Activated T-cell treated with anti-CD3 and anti-CD28 coated beads, Interleukin-2, amount 50 U/mL, for 1 hour (primary cell): ENCODE measurements around the gene BRD3OS.

Source experiments
- DNase-seq: peaks from one replicate; pipeline ENCODE4 v3.0.0-alpha.2; 2020

Gene BRD3OS

DNA sequence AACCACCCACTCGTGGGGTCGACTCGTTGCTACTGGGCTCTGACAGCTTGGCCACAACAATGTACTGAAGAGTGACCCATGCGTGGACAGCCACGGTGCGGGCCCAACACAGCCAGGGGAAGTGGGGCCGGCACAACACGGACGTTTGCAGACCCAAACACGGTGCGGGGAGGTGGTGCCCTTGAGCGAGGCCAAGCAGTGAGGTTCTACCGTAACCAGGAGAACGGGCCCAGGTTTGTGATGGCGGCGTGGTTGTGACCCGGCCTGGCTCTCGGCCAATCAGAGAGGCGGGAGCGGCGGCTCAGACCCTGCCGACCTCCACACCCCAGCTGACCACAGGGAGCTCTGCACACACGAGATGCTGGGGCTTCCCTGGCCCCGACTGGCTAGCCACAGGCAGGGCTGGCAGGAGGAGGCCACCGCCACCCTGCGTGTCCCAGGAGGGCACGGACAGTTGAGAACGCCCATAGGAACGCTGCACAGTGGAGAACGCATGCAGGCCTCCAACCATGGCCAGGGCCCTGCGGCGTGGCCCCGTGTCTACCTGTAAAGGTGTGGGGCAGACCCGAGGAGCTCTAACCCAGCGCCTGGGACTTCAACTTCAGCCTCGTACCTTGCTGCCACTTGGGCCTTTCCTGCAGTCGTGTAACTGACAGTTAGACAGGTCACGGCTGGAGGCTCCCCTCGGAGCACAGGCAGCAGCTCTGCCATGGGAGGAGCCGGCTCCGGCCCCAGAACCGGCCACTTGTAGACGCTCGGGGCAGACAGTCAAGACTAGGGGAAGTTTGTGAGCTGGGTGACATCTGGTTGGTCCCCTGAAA, 28.9 kb downstream of the BRD3OS start:
- no peak for DNase-seq

- DNase-seq, result no peak
Measured at GRCh38 chr9:134054891-134055811, 29.9 kb downstream of the BRD3OS start.

DNA sequence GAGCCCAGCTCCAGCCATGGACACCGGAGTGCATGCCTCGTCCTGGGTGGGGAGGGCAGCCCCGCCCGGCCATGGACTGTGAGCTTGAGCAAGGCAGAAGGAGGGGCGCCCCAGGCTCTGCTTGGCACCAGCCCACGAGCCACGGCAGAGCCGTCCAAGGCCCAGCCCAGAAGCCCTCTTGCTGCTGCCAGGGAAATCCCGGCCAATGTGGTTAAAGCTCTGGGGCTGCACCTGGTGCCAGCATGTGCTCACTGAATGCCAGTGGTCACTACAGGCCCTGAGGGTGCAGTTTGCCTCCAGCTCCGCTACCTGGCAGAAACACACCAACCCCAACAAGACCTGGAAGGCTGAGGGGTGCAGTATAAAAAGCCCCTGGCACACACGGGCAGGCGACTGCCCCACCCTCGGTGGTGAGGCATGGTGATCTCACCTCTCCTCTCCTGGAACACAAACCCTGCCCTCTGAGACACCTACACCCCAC, 30.7 kb downstream of the BRD3OS start:
- no peak for DNase-seq

- no peak for DNase-seq
Measured at GRCh38 chr9:134056483-134057306, 31.4 kb downstream of the BRD3OS start.

- DNase-seq, result no peak
Measured at GRCh38 chr9:134057307-134057657, 32.0 kb downstream of the BRD3OS start.

DNA sequence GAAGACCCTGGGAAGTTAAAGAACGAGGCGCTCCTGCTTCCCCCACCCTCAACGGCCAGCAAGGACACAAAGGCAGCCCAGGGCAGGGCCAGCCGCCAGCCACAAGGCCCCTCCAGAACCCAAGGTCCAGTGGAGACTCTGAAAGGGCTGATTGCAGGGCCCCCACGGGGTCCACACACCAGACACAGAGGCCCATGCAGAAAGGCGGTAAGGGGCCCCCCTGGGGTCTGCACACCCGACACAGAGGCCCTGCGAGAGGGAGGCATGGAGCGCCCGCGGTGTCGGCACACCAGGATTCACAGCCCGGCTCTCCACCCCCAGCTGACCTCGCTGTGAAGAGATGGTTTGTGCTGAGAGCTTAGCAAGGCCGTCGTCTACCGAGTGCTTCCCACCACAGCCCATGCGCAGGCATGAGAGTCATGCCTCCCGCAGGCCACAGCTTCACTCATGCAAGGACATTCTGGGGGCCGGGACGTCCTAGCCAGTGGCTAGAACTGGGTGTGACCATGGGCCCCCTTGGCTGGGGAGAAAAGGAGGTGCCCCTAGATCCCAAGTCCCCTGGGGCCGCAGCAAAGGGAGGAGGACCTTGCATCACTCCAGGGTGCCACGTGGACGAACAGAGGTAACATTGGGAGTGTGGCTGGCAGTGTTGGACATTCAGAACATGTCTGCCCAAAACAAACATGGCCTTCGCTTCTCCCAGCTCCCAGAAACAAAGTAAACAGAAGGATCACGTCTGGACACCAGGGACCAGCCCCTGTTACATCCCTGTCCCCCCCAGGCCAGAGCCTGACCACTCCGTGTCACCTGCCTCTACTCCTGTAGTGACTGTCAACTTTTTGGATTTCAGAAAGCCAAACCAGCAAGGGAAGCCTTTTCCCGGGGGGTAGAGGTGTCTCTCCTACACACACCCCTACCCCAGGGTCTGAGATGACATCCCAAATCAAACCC, 32.7 kb downstream of the BRD3OS start:
- DNase-seq, result peak; percentile 14

GRCh38 chr9:134058716-134059115, 33.4 kb downstream of the BRD3OS start:
- DNase-seq, result no peak

DNA sequence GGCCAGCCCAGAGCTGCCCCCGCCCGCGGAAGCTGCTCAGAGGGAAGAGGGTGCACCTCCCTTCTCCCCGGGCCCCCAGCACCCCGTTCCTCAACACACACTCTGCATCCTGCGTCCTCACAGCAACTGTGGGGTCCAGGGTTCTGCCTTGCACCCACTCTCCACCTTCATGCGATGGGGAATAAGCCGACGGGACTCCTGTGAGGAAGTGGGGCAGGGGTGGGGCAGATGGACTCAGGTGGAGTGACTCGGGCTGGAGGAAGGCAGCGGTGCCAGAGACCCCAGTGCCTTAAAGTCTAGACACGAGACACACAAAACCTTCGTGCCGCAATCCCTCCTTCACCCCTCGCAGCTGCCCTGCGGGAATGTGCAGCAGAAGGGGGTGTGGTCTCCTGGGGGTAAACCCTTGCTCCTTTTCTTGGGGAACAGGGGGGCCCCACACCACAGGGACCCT, 33.9 kb downstream of the BRD3OS start:
- DNase-seq, result peak; percentile 12

GRCh38 chr9:134059661-134060395, 34.5 kb downstream of the BRD3OS start:
- peak; percentile 15 for DNase-seq

DNA sequence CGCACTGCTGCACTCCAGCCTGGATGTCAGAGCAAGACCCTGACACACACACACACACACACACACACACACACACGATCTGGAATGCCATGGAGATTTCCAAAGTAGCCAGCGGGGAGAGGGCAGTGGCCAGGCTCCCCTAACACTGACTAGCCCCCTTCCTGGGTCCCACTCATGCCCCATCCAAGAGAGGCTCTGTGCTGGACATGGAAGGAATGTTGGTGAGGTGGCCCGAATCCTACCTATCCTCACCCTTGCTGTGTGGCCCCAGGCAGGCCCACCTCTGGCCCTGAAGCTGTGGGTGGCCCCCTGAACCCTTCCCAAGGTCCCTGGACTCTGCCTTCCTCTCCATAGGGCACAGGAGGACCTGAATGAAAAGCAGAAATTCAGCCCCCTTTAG, 35.3 kb downstream of the BRD3OS start:
- DNase-seq, result no peak

DNA sequence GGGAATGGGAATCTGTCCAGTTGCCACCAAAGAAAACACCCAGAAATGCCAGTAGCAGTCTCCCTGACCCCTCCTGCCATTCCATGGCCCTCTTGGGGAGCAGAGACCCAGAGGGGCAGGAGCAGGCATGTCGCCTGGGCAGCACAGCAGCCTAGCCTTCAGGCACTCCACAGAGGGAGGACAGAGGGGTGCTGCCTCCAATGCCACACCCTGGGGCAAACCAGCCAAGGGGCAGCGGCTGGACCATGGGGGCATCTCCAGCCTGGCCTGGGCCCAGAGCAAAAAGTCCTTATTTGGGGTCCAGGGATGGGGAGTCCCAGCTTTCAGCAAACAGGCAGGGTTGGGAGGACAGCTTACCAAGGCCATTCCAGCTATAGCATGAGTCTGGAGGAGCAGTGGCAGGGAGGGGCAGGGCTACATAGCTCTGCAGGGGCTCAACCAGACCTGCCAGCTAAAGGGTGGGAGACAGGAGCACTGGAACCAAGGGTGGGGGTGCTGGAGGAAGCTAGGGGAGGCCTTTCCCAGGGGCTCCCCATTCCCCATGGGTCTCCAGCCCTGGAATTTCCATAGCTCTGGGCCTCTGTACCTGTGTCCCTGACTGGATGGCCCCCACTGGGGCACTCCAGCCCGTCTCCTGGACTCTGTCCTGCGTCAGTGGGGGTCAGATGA, 35.9 kb downstream of the BRD3OS start:
- no peak for DNase-seq

- DNase-seq, result no peak
Measured at GRCh38 chr9:134061688-134062371, 36.5 kb downstream of the BRD3OS start.

DNA sequence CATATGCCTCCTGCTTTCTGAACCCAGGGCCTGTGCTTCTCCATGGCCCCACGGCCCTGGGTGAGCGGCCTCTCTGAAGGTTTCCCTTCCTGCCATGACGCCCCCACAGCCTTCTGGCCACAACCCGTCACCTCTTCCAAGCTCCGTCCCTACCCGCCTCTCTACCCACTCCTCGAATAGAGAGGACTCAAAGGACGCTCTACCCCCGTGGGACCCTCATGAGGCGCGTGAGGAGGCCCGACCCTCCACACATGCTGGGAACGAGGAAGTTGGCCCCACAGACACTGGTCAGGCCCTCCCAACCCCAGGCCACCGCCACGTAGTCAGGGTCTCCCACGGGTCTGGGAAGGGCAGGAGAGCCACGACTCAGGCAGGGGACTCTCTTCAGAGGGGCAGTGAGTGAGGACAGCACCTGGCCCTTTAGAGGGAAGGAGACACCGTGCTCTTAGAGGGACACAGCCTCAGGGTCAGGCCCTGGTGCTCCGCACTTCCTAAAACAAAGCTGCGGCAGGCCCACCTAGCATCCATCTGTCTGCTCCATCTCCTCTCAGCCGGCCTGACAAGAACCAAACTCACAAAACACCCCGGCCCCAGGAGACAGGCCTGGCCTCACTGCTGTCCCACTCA, 37.3 kb downstream of the BRD3OS start:
- no peak for DNase-seq

- DNase-seq, result no peak
Measured at GRCh38 chr9:134063088-134063570, 37.8 kb downstream of the BRD3OS start.

DNA sequence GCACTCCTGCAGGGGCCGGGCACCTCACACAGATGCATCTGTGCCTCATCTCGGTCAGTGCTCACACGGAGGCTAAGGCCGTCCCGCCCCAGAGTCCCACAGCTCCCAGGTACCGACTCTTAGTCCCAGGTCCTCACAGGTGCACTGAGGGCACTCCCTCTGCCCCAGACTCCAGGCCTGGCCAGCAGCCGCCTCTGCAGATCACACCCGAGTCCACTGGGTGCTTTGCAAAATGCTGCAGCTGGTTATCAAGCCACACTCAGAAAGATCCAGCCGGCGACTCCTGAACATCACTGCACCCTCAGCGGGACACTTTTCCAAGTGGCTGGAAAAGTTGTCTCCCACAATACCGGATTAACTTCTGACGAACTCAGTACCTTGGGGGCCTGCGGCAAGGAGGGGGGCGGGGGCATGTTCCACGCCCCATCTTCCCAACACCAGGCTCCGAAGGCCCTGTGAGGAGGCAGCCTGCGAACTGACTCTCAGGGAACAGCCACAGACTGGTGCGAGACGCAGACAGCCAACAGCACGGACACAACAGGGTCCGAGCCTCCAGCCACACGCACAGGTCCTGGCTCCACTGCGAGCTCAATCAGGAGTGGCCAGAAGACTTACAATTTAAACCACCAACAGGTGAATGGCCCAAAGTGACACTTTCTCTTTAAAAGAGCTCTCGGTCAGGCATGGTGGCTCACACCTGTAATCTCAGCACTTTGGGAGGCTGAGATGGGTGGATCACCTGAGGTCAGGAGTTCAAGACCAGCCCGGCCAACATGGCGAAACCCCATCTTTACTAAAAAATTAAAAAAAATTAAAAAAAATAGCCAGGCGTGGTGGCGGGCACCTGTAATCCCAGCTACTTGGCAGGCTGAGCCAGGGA, 38.5 kb downstream of the BRD3OS start:
- DNase-seq, result no peak

DNA sequence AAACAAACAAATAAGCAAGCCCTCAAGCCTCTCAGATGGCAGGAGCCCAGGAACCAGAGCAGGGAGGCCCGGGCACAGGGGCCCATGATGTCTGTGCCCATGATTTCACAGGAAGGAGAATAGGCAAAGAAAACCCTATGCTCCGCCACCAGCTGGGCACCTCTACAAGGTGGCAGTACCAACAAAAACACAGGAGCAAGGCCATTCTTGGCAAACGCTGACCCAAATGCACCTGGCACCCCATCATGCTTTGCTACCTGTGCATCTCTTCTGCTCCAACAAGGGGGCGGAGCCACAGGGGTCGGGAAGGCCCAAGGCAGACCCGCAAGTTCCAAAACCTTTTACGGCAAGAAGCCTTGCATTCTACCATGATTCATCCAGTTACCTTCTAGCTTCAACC, 39.4 kb downstream of the BRD3OS start:
- no peak for DNase-seq

DNA sequence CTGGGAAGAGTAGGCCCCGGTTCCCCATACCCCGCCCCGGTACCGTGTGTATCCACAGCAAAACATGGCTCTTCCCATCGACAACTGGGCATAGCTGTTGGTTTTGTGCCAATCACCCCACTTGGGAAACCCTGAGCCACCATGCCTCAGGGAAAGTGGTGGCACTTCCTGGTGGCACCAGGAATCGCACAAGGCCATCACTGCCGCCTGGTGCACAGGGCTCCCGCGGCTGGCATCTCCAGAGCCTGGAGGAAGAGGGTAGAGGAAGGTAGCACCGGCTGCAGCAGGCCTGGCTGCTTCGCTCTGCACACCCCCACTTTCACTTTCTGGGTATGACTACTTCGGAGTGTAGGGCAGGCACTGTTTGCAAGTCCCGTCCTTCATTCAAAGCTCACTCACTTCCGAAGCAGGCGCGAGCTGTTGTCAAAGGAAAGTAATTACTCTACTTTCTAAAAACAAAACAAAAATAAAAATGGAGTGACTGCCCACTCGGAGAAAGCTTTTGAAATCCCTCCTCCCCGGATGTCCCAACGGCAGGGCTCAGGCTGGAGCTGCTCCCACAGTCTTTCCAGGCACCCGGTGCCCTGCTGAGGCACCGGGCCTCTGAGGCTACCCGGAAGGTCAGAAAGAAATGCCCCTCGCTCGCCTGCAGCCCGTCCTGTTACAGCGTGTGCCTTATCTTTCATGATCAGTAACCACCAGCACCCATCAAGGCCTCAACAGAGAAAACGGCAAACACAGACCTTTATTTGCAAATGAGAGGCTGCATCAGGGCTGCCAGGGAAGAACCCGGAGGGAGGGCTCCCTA, 40.5 kb downstream of the BRD3OS start:
- DNase-seq, result peak; percentile 47
